Measurements from ENCODE around the gene ATP1B2.

Gene ATP1B2

GRCh38 chr17:7686222-7687071 lies 35.7 kb downstream of the ATP1B2 start:
- DNase-seq: peak; percentile 80

- DNase-seq: peak; percentile 86
Measured at GRCh38 chr17:7687072-7687907, 36.6 kb downstream of the ATP1B2 start, which contains the start of gene TP53. Gene TP53, minus strand, starts transcription at chr17:7687490. Its CDS starts 10,896 bp downstream, at chr17:7676594.

- peak; percentile 96 for DNase-seq
Measured at GRCh38 chr17:7687908-7688807, 37.4 kb downstream of the ATP1B2 start, which contains the start of gene WRAP53. Gene WRAP53, plus strand, starts transcription at chr17:7688477. Its CDS starts 172 bp downstream, at chr17:7688649.

GRCh38 chr17:7688808-7689316 lies 38.1 kb downstream of the ATP1B2 start:
- no peak for DNase-seq

- DNase-seq: no peak
Measured at GRCh38 chr17:7695586-7695985, 44.9 kb downstream of the ATP1B2 start.

- DNase-seq: no peak
Measured at GRCh38 chr17:7697828-7698588, 47.3 kb downstream of the ATP1B2 start.

GRCh38 chr17:7700510-7700909 lies 49.8 kb downstream of the ATP1B2 start:
- no peak for DNase-seq

- DNase-seq: no peak
Measured at GRCh38 chr17:7701681-7702080, 51.0 kb downstream of the ATP1B2 start.

GRCh38 chr17:7702776-7703175 lies 52.0 kb downstream of the ATP1B2 start:
- no peak for DNase-seq

GRCh38 chr17:7703584-7704479 lies 53.1 kb downstream of the ATP1B2 start:
- DNase-seq: no peak

GRCh38 chr17:7704601-7705268 lies 54.0 kb downstream of the ATP1B2 start, which contains the start of gene EFNB3:
Gene EFNB3, plus strand, starts transcription at chr17:7705202. Its CDS starts 397 bp downstream, at chr17:7705599.
- DNase-seq: no peak

GRCh38 chr17:7705269-7706255 lies 54.8 kb downstream of the ATP1B2 start:
- no peak for DNase-seq

- DNase-seq: no peak
Measured at GRCh38 chr17:7706631-7707354, 56.1 kb downstream of the ATP1B2 start.

Data from activated gamma-delta T cell treated with Interleukin-2 at 50 U/mL for 16 hours (primary cell).